Measurements from ENCODE around the gene RAD51B.

- TF ChIP-seq CTCF (optimal IDR thresholded peaks at IDR 0.05 in 1 of 3, IDR thresholded peaks at IDR 0.05 in 1 of 3, conservative IDR thresholded peaks at IDR 0.05 in 1 of 3; ENCODE audit: extremely low read depth in 1 of 3, insufficient read depth in 2 of 3, low read length in 3 of 3): no peak
- no peak for TF ChIP-seq EZH2 (IDR thresholded peaks at IDR 0.05; ENCODE audit: low read length)
Observed at GRCh38 chr14:68526512-68527091, 707.0 kb downstream of the RAD51B start.

Data from keratinocyte (primary cell).